Neural cell (in vitro differentiated cells): ENCODE results near the gene STXBP4. TPM values are rescaled to one million over a fixed set of nuclear protein-coding genes. Genes with fewer than 3 reads are reported as not detected.

Experiments
- H2AFZ ChIP-seq: fragments of 200-600, 300-800 bp; sonication (generic), shearing (Covaris generic); 2 replicates; pipeline ENCODE4 v1.6.0; 2014; ENCODE audit warnings: low read depth, mild to moderate bottlenecking, antibody characterized with exemption, low read length, moderate library complexity
- H3F3A ChIP-seq: fragments of 200-600 bp; shearing (Covaris generic); 2 replicates; pipeline ENCODE4 v1.6.1; 2016; ENCODE audit warnings: mild to moderate bottlenecking, moderate library complexity, mixed read lengths, antibody characterized with exemption, low read length; ENCODE audit not compliant: insufficient read depth, poor library complexity, severe bottlenecking
- H3K27ac ChIP-seq: fragments of 200-600, 300-800 bp; sonication (generic), shearing (Covaris generic); 2 replicates; pipeline ENCODE4 v1.5.1; 2014; ENCODE audit warnings: mild to moderate bottlenecking, low read length, moderate library complexity
- H3K27me3 ChIP-seq: fragments of 300-800, 200-600 bp; sonication (generic), shearing (Covaris generic); 2 replicates; pipeline ENCODE4 v1.6.0; 2014; ENCODE audit warnings: mild to moderate bottlenecking, low read depth, low read length, moderate library complexity; ENCODE audit not compliant: insufficient read depth
- H3K36me3 ChIP-seq: fragments of 300-800, 200-600 bp; sonication (generic), shearing (Covaris generic); 2 replicates; pipeline ENCODE4 v1.5.1; 2014; ENCODE audit warnings: mild to moderate bottlenecking, antibody characterized with exemption, low read length, moderate library complexity; ENCODE audit not compliant: insufficient read depth
- H3K4me2 ChIP-seq: fragments of 300-800, 200-600 bp; sonication (generic), shearing (Covaris generic); 2 replicates; pipeline ENCODE4 v1.6.0; 2014; ENCODE audit warnings: mild to moderate bottlenecking, low read length
- H3K4me3 ChIP-seq: fragments of 300-800, 200-600 bp; sonication (generic), shearing (Covaris generic); 2 replicates; pipeline ENCODE4 v1.5.1; 2014; ENCODE audit warnings: mild to moderate bottlenecking, low read length, moderate library complexity
- H3K79me2 ChIP-seq: fragments of 200-600 bp; shearing (Covaris generic); replicated peaks from 2 replicates; pipeline ENCODE4 v1.6.0; 2014; ENCODE audit warnings: mild to moderate bottlenecking, low read length, moderate library complexity; ENCODE audit not compliant: insufficient read depth
- H3K9ac ChIP-seq: fragments of 300-800, 200-600 bp; sonication (generic), shearing (Covaris generic); 2 replicates; pipeline ENCODE4 v1.6.1; 2016; ENCODE audit warnings: mild to moderate bottlenecking, low read length, mixed read lengths
- H3K9me2 ChIP-seq: fragments of 200-600 bp; shearing (Covaris generic); 2 replicates; pipeline ENCODE4 v1.6.1; 2016; ENCODE audit warnings: mild to moderate bottlenecking, low read length, mixed read lengths; ENCODE audit not compliant: insufficient read depth
- H3K9me3 ChIP-seq: fragments of 200-600, 300-800 bp; sonication (generic), shearing (Covaris generic); 2 replicates; pipeline ENCODE4 v1.6.1; 2016; ENCODE audit warnings: mild to moderate bottlenecking, mixed run types, low read length, moderate library complexity, mixed read lengths
- H4K20me1 ChIP-seq: fragments of 200-600 bp; shearing (Covaris generic); 2 replicates; pipeline ENCODE4 v1.6.1; 2016; ENCODE audit warnings: mild to moderate bottlenecking, mixed run types; ENCODE audit not compliant: insufficient read depth
- CTCF ChIP-seq: fragments of 450-650 bp; IDR thresholded peaks from 2 replicates; pipeline ENCODE4 v1.5.1; 2014; ENCODE audit warnings: antibody characterized with exemption, mild to moderate bottlenecking, moderate library complexity; ENCODE audit not compliant: poor library complexity, severe bottlenecking
- EP300 ChIP-seq: fragments of 450-650 bp; conservative IDR thresholded peaks from 2 replicates; pipeline ENCODE4 v1.6.1; 2014; ENCODE audit warnings: antibody characterized with exemption, mild to moderate bottlenecking, moderate library complexity; ENCODE audit not compliant: poor library complexity, severe bottlenecking
- EZH2 ChIP-seq: fragments of 200-600, 300-800 bp; shearing (Covaris generic), sonication (generic); IDR thresholded peaks from 2 replicates; pipeline ENCODE4 v1.6.1; 2014; ENCODE audit warnings: antibody characterized with exemption, low read length, borderline replicate concordance, mild to moderate bottlenecking; ENCODE audit not compliant: insufficient read depth, poor library complexity, severe bottlenecking
- MXI1 ChIP-seq: fragments of 450-650 bp; conservative IDR thresholded peaks from 2 replicates; pipeline ENCODE4 v1.6.1; 2014; ENCODE audit warnings: antibody characterized with exemption, mild to moderate bottlenecking; ENCODE audit not compliant: poor library complexity, severe bottlenecking
- POLR2AphosphoS5 ChIP-seq: IDR thresholded peaks from 2 replicates; pipeline ENCODE4 v1.6.1; 2012
- RAD21 ChIP-seq: fragments of 450-650 bp; conservative IDR thresholded peaks from 2 replicates; pipeline ENCODE4 v1.6.1; 2014; ENCODE audit warnings: antibody characterized with exemption, mild to moderate bottlenecking, moderate library complexity
- REST ChIP-seq: IDR thresholded peaks from 2 replicates; pipeline ENCODE4 v1.6.1; 2012; ENCODE audit warnings: borderline replicate concordance
- SMC3 ChIP-seq: fragments of 450-650 bp; conservative IDR thresholded peaks from 2 replicates; pipeline ENCODE4 v1.6.1; 2014; ENCODE audit warnings: antibody characterized with exemption, mild to moderate bottlenecking, moderate library complexity; ENCODE audit not compliant: poor library complexity
- TAF1 ChIP-seq: IDR thresholded peaks from 2 replicates; pipeline ENCODE4 v1.6.1; 2012; ENCODE audit warnings: low read depth
- polyA plus RNA-seq: library from polyadenylated mRNA; depleted of rRNA; stranded (reverse); fragments of >200 nt; gene quantifications from 2 replicates; pipeline ENCODE4 v1.2.3, GENCODE V29; 2014

STXBP4 gene
- polyA plus RNA-seq, 1 donor from 2014 or later, result 8.1 TPM

GRCh38 chr17:55023626-55024025 is 55.1 kb downstream of the STXBP4 start:
- no peaks in the 10 kb centered on the region for H3F3A ChIP-seq
- no peak overlapping the region for H3K27ac ChIP-seq
- H3K79me2 ChIP-seq, result no peaks in the 10 kb centered on the region
- no peaks in the 10 kb centered on the region for H3K36me3 ChIP-seq
- no peak overlapping the region for H3K9ac ChIP-seq
- no peak overlapping the region for H3K4me2 ChIP-seq
- no peak overlapping the region for H3K4me3 ChIP-seq
- no peaks in the 10 kb centered on the region for H4K20me1 ChIP-seq
- TF ChIP-seq EZH2 (no peak), REST (no peak)
- no peaks in the 10 kb centered on the region for H3K9me2 ChIP-seq
- no peak overlapping the region for H2AFZ ChIP-seq
- H3K27me3 ChIP-seq, result no peaks in the 10 kb centered on the region
- H3K9me3 ChIP-seq, result no peaks in the 10 kb centered on the region

- no peaks in the 10 kb centered on the region for H3F3A ChIP-seq
- H3K4me2 ChIP-seq, result no peak overlapping the region
- H3K4me3 ChIP-seq, result no peak overlapping the region
- H3K9me2 ChIP-seq, result no peaks in the 10 kb centered on the region
- no peaks in the 10 kb centered on the region for H3K79me2 ChIP-seq
- H2AFZ ChIP-seq, result no peak overlapping the region
- no peaks in the 10 kb centered on the region for H3K9me3 ChIP-seq
- no peak overlapping the region for H3K9ac ChIP-seq
- no peak overlapping the region for H3K27ac ChIP-seq
- TF ChIP-seq POLR2AphosphoS5 (no peak), EP300 (no peak), EZH2 (no peak), CTCF (no peak), REST (no peak), TAF1 (no peak), MXI1 (no peak), SMC3 (no peak), RAD21 (no peak)
- H3K27me3 ChIP-seq, result no peaks in the 10 kb centered on the region
- H3K36me3 ChIP-seq, result no peaks in the 10 kb centered on the region
- no peaks in the 10 kb centered on the region for H4K20me1 ChIP-seq
Observed at GRCh38 chr17:55037828-55038227, 69.3 kb downstream of the STXBP4 start.
